HepG2 (cell line): ENCODE measurements around the gene ZDHHC18. TPM values are rescaled to one million over a fixed set of nuclear protein-coding genes. Genes with fewer than 3 reads are reported as not detected.

ENCODE experiments used
- ATAC-seq: fragments of 200-7000 bp; cut with Tn5 transposase; 3 replicates; pipeline ENCODE4 v1.9.1; 2020; ENCODE audit warnings: mild to moderate bottlenecking, moderate library complexity
- BruUV-seq: library from RNA; stranded (reverse); fragments of 400-500 nt; replicated peaks from 2 replicates; lab custom pipeline; 2021; lab: Mats Ljungman, UMichigan
- CTCF ChIA-PET: fragments of 300-600 bp; formaldehyde crosslinking; extraction: SDS; loops from one replicate; lab custom pipeline; 2021; ENCODE audit warnings: low total read pairs, inconsistent platforms, low intra/inter-chr PET ratio; lab: Yijun Ruan, JAX
- POLR2A ChIA-PET: fragments of 350-600 bp; sonication (Branson Sonifier 250); formaldehyde crosslinking; loops from one replicate; lab custom pipeline; 2020; ENCODE audit warnings: antibody characterized with exemption, inconsistent platforms; lab: Yijun Ruan, JAX
- DNase-seq: peaks from one replicate; pipeline ENCODE4 v3.0.0-alpha.2; 2015; ENCODE audit warnings: low spot score
- FAIRE-seq: peaks from 3 replicates; lab custom pipeline; 2011; peaks lifted over from hg19 to GRCh38; lab: Jason Lieb, UNC
- H2AFZ ChIP-seq: one replicate; pipeline ENCODE4 v1.6.1; 2011; ENCODE audit warnings: low read length, inconsistent platforms
- H3K27ac ChIP-seq: fragments of 300-600 bp; 3 replicates; pipeline ENCODE4 v1.8.0; 2011; ENCODE audit warnings: mixed run types, mild to moderate bottlenecking, mixed read lengths, low read length, inconsistent platforms; ENCODE audit not compliant: insufficient read depth; ENCODE audit errors: extremely low read length
- H3K27me3 ChIP-seq, 2 experiments: fragments of 200-600 bp in 1 of 2; 2 replicates in 1 of 2; 3 replicates in 1 of 2; pipeline versions ENCODE4 v1.6.0 to v1.8.0; 2011; ENCODE audit warnings: low read length in 2 of 2, mild to moderate bottlenecking in 2 of 2, moderate library complexity in 2 of 2, inconsistent platforms in 1 of 2; ENCODE audit not compliant: insufficient read depth in 2 of 2, control insufficient read depth in 1 of 2
- H3K36me3 ChIP-seq, 2 experiments: fragments of 200-600 bp in 1 of 2; replicated peaks in 1 of 2; 2 replicates in 1 of 2; 3 replicates in 1 of 2; pipeline versions ENCODE4 v1.5.1 to v1.8.0; 2011; ENCODE audit warnings: low read length in 2 of 2, inconsistent platforms in 1 of 2; ENCODE audit not compliant: insufficient read depth in 2 of 2, control insufficient read depth in 1 of 2
- H3K4me1 ChIP-seq: 2 replicates; pipeline ENCODE4 v1.5.1; 2012; ENCODE audit warnings: low read length, inconsistent platforms; ENCODE audit not compliant: insufficient read depth
- H3K4me2 ChIP-seq: 2 replicates; pipeline ENCODE4 v1.6.0; 2011; ENCODE audit warnings: low read depth, low read length, inconsistent platforms
- H3K4me3 ChIP-seq, 3 experiments: fragments of 200-600 bp in 1 of 3; sonication (generic), shearing (Covaris generic) in 1 of 3; replicated peaks in 1 of 3; 2 replicates each; pipeline ENCODE4 v1.5.1; 2011 to 2016; ENCODE audit warnings: low read length in 3 of 3, inconsistent platforms in 2 of 3, low read depth in 2 of 3, mild to moderate bottlenecking in 2 of 3, control low read depth in 1 of 3, mixed read lengths in 1 of 3; ENCODE audit not compliant: insufficient read depth in 1 of 3
- H3K79me2 ChIP-seq: one replicate; pipeline ENCODE4 v1.6.1; 2011; ENCODE audit warnings: low read length, inconsistent platforms; ENCODE audit not compliant: insufficient read depth
- H3K9ac ChIP-seq: 2 replicates; pipeline ENCODE4 v1.6.0; 2011; ENCODE audit warnings: mild to moderate bottlenecking, low read depth, low read length, inconsistent platforms; ENCODE audit not compliant: insufficient read depth
- H3K9me3 ChIP-seq: 2 replicates; pipeline ENCODE4 v1.5.1; 2012; ENCODE audit warnings: mild to moderate bottlenecking, low read length
- H4K20me1 ChIP-seq: 2 replicates; pipeline ENCODE4 v1.6.0; 2011; ENCODE audit warnings: inconsistent platforms, mild to moderate bottlenecking, low read length, moderate library complexity; ENCODE audit not compliant: insufficient read depth
- ARID2 ChIP-seq: sonication (generic); formaldehyde crosslinking; IDR thresholded peaks from 2 replicates; pipeline ENCODE4 v1.8.1; 2022; ENCODE audit warnings: mild to moderate bottlenecking, missing genetic modification reagents, borderline replicate concordance
- ATF7-NPFF ChIP-seq: sonication (generic); formaldehyde crosslinking; IDR thresholded peaks from 2 replicates; pipeline ENCODE4 v1.8.1; 2023; ENCODE audit warnings: mild to moderate bottlenecking, low read depth, missing genetic modification reagents, moderate library complexity
- HDAC2 ChIP-seq: sonication (generic); formaldehyde crosslinking; IDR thresholded peaks from 2 replicates; pipeline ENCODE4 v1.4.0; 2020; ENCODE audit warnings: missing genetic modification reagents
- HMGA1 ChIP-seq: sonication (generic); formaldehyde crosslinking; conservative IDR thresholded peaks from 2 replicates; pipeline ENCODE4 v1.4.0; 2020; ENCODE audit warnings: missing genetic modification reagents
- ISX ChIP-seq: sonication (generic); formaldehyde crosslinking; conservative IDR thresholded peaks from 2 replicates; pipeline ENCODE4 v1.5.0; 2020; ENCODE audit warnings: missing genetic modification reagents
- POLR2A ChIP-seq, 2 experiments: IDR thresholded peaks; 2 replicates each; pipeline ENCODE4 v1.6.1; 2011; ENCODE audit warnings: low read depth in 2 of 2, low read length in 2 of 2, mild to moderate bottlenecking in 1 of 2, moderate library complexity in 1 of 2; ENCODE audit not compliant: insufficient read depth in 1 of 2
- RBFOX2 ChIP-seq: fragments of 200-400 bp; formaldehyde crosslinking; IDR thresholded peaks from 2 replicates; pipeline ENCODE4 v1.6.1; 2017; ENCODE audit warnings: low read depth, mild to moderate bottlenecking, low read length
- SATB2 ChIP-seq: sonication (generic); formaldehyde crosslinking; IDR thresholded peaks from 2 replicates; pipeline ENCODE4 v1.5.0; 2020; ENCODE audit warnings: missing genetic modification reagents
- SRY ChIP-seq: sonication (generic); formaldehyde crosslinking; IDR thresholded peaks from 2 replicates; pipeline ENCODE4 v1.8.0; 2022; ENCODE audit warnings: mild to moderate bottlenecking, missing genetic modification reagents
- TOPORS ChIP-seq: sonication (generic); formaldehyde crosslinking; IDR thresholded peaks from 2 replicates; pipeline ENCODE4 v1.8.0; 2023; ENCODE audit warnings: mild to moderate bottlenecking, missing genetic modification reagents
- TSC22D2 ChIP-seq: sonication (generic); formaldehyde crosslinking; IDR thresholded peaks from 2 replicates; pipeline ENCODE4 v1.5.1; 2020; ENCODE audit warnings: missing genetic modification reagents, mild to moderate bottlenecking, borderline replicate concordance
- WIZ ChIP-seq: sonication (generic); formaldehyde crosslinking; IDR thresholded peaks from 2 replicates; pipeline ENCODE4 v1.5.1; 2020; ENCODE audit warnings: mild to moderate bottlenecking, missing genetic modification reagents
- ZFY ChIP-seq: sonication (generic); formaldehyde crosslinking; IDR thresholded peaks from 2 replicates; pipeline ENCODE4 v1.4.0; 2020; ENCODE audit warnings: missing genetic modification reagents
- ZNF546 ChIP-seq: sonication (generic); formaldehyde crosslinking; conservative IDR thresholded peaks from 2 replicates; pipeline ENCODE4 v1.8.1; 2023; ENCODE audit warnings: mild to moderate bottlenecking, missing genetic modification reagents
- WGBS: methylation state at CpG from one replicate; pipeline ENCODE4 v1.1.6; 2017; ENCODE audit warnings: low lambda C conversion rate; 5-methylcytosine and 5-hydroxymethylcytosine counted together
- in situ Hi-C: cut with HindIII; loops from 2 replicates; pipeline ENCODE4 v1.10.0; 2017; ENCODE audit warnings: low pct_unique_long_range_greater_than_20kb; ENCODE audit not compliant: extremely low pct_ligation_motif_present
- intact Hi-C: fragments of 100-400 bp; cut with micrococcal nuclease; formaldehyde crosslinking; loops from one replicate; pipeline ENCODE4 v1.10.0; 2022; ENCODE audit not compliant: unreplicated experiment
- polyA plus RNA-seq, 8 experiments: library from polyadenylated mRNA; depleted of rRNA in 3 of 8; stranded (reverse) in 7 of 8; unstranded in 1 of 8; fragments of >200 nt; fragmentation: Illumina TruSeq in 4 of 8; extraction: Trizol in 4 of 8; gene quantifications; 2 replicates each; pipeline versions ENCODE4 v1.2.1 to v1.2.3, GENCODE V29; 2011 to 2016; ENCODE audit warnings: low read depth in 4 of 8, missing spikeins in 1 of 8, mixed read lengths in 1 of 8; ENCODE audit not compliant: insufficient read depth in 1 of 8
- total RNA-seq, 5 experiments: library from RNA; depleted of rRNA; stranded (reverse); fragments of >200 nt; fragmentation: Illumina TruSeq; extraction: Trizol; gene quantifications; 2 replicates each; pipeline ENCODE4 v1.2.3, GENCODE V29; 2016; ENCODE audit warnings: low read depth in 1 of 5
- TF ChIP-seq, protein P1 (sequence below): sonication (generic); formaldehyde crosslinking; IDR thresholded peaks from 2 replicates; pipeline ENCODE4 v1.4.0; 2020; ENCODE audit warnings: mild to moderate bottlenecking, missing genetic modification reagents
- TF ChIP-seq, protein P2 (sequence below): sonication (generic); IDR thresholded peaks from 2 replicates; pipeline ENCODE4 v1.6.1; 2016; ENCODE audit warnings: low read depth, borderline replicate concordance
- TF ChIP-seq, protein P3 (sequence below): sonication (generic); formaldehyde crosslinking; IDR thresholded peaks from 2 replicates; pipeline ENCODE4 v1.5.1; 2020; ENCODE audit warnings: missing genetic modification reagents, mild to moderate bottlenecking, borderline replicate concordance
- TF ChIP-seq, protein P4 (sequence below): sonication (generic); formaldehyde crosslinking; IDR thresholded peaks from 2 replicates; pipeline ENCODE4 v1.8.1; 2023; ENCODE audit warnings: mild to moderate bottlenecking, moderate library complexity, missing genetic modification reagents

Gene ZDHHC18
- total and polyA plus RNA-seq, 2 of the 13 experiments (the other 11 are each of a cell fraction or from before 2014, with no cell fraction given), result 13.2 to 35.3 TPM

DNA sequence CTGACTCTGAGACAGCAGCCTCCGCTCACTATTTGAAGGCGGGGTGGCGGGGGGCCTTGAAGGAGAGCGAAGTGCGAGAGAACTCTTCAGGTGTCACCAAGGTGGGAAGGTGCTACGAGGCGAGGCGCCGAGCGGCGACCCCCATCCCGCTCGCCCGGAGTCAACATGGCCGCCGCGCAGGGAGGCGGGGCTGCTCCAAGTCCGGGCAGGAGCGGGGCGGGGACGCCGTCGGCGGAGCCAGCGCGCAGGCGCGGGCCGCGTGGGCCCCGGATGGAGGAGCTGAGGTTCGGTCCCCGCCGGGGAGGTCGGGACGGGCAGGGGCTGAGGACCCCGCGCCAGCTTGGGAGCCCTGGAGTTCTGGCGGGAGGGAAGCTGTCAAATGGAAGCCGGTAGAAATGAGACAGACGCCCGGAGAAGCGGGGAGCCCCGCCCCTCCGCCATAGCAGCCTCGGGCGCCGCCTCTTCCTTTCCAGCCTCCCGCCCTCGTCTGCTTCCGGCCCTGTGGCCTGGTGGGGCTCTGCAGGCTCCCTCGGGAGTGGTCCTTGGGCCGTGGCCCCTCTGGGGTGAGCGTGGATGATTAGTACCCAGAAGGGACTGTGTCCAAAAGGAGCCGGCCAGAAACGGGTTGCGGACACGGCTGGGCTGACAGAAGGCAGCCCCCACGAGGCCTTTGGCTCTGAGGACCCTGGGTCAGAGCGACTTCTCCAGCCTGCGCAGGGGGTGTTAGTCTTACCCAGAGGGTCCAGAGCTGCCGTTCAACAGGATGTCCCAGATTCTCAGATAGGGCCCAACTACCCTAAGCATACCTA, 38.6 kb upstream of the ZDHHC18 start, which contains the start of gene PIGV:
TSS of gene PIGV (plus strand) at position 245 of the 809 bp plus-strand sequence. CDS start 2,866 bp downstream, outside the sequence.
- no peaks in the 10 kb centered on the region for H4K20me1 ChIP-seq
- TF ChIP-seq ISX (CRISPR knock-in tag) (no peak), HDAC2 (CRISPR knock-in tag) (0 out of 2 replicates have a peak, but pooled peaks have one; percentile 17), HMGA1 (CRISPR knock-in tag) (no peak), WIZ (CRISPR knock-in tag) (0 out of 2 replicates have a peak, but pooled peaks have one; percentile 55), ZNF546 (CRISPR knock-in tag) (peak; percentile 48; the same call in 1 of the 2 replicates), ARID2 (CRISPR knock-in tag) (no peak; the same call in 1 of the 2 replicates), SRY (CRISPR knock-in tag) (peak; percentile 62; the same call in 1 of the 2 replicates), ZFY (CRISPR knock-in tag) (peak; percentile 87), TSC22D2 (CRISPR knock-in tag) (no peak), RBFOX2 (peak; percentile 97), TOPORS (CRISPR knock-in tag) (0 out of 2 replicates have a peak, but pooled peaks have one; percentile 62), POLR2A (IDR thresholded peaks at IDR 0.05; ENCODE audit: insufficient read depth in 1 of 2, low read depth in 2 of 2, low read length in 2 of 2) (peak; percentile 52 to 70; a peak in 3 of 4 replicates), SATB2 (CRISPR knock-in tag) (no peak), ATF7-NPFF (peak; percentile 74)
- TF ChIP-seq, protein P1, sequence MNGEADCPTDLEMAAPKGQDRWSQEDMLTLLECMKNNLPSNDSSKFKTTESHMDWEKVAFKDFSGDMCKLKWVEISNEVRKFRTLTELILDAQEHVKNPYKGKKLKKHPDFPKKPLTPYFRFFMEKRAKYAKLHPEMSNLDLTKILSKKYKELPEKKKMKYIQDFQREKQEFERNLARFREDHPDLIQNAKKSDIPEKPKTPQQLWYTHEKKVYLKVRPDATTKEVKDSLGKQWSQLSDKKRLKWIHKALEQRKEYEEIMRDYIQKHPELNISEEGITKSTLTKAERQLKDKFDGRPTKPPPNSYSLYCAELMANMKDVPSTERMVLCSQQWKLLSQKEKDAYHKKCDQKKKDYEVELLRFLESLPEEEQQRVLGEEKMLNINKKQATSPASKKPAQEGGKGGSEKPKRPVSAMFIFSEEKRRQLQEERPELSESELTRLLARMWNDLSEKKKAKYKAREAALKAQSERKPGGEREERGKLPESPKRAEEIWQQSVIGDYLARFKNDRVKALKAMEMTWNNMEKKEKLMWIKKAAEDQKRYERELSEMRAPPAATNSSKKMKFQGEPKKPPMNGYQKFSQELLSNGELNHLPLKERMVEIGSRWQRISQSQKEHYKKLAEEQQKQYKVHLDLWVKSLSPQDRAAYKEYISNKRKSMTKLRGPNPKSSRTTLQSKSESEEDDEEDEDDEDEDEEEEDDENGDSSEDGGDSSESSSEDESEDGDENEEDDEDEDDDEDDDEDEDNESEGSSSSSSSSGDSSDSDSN (CRISPR knock-in tag), result 0 out of 2 replicates have a peak, but pooled peaks have one; percentile 40
- TF ChIP-seq, protein P2, sequence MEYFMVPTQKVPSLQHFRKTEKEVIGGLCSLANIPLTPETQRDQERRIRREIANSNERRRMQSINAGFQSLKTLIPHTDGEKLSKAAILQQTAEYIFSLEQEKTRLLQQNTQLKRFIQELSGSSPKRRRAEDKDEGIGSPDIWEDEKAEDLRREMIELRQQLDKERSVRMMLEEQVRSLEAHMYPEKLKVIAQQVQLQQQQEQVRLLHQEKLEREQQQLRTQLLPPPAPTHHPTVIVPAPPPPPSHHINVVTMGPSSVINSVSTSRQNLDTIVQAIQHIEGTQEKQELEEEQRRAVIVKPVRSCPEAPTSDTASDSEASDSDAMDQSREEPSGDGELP, result no peak
- TF ChIP-seq, protein P3, sequence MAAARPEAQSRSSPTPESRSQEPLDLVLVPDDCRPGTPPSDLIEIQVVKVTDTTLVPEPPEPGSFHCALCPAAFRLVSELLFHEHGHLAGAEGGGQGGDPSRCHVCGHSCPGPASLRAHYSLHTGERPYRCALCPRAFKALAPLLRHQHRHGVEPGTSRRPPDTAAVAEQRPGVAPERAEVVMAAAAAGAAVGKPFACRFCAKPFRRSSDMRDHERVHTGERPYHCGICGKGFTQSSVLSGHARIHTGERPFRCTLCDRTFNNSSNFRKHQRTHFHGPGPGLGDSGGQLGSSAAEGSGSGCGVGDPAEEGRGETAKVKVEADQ, result peak; percentile 72; the same call in 1 of the 2 replicates
- TF ChIP-seq, protein P4, sequence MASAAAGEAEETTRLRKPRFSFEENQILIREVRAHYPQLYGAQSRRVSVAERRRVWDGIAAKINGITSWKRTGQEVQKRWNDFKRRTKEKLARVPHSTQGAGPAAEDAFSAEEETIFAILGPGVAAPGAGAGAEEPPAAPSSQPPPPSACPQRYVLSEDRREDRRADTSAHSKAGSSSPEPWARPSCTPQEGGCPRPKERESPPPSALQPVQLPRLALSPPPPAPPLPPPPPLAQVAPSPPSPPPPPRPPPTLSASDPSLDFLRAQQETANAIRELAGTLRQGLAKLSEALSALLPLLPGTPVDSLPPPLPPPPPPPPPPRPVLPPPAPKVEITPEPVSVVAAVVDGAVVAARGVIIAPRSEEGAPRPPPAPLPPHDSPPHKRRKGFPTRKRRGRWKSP (CRISPR knock-in tag), result 0 out of 2 replicates have a peak, but pooled peaks have one; percentile 37

More for the DNA sequence above, 38.6 kb upstream of the ZDHHC18 start, which contains the start of gene PIGV:
- FAIRE-seq (no peak), DNase-seq (peak; percentile 64), ATAC-seq (peak; percentile 77)
- Histone ChIP-seq H2AFZ (peak within 1 kb of the TSS; percentile 30), H3K9me3 (no peaks in the 10 kb centered on the region), H3K4me1 (peaks cover 63% of the 10 kb centered on the region), H3K36me3 (no peaks in the 10 kb centered on the region), H3K9ac (peak within 1 kb of the TSS; percentile 98), H3K4me2 (peak within 1 kb of the TSS; percentile 99), H3K27ac (peak within 1 kb of the TSS; percentile 97), H3K79me2 (peaks cover 6% of the 10 kb centered on the region), H3K27me3 (no peaks in the 10 kb centered on the region; a peak in 1 of 5 replicates), H3K4me3 (peak within 1 kb of the TSS; percentile 78 to 89 (median 87))
- POLR2A ChIA-PET, result interaction anchor here (0.7 to 7.0 kb wide), 16 partner anchors 16 to 287 kb away, joined by 3 to 127 read pairs (median 5); partner anchors contain the start of genes ARID1A, NR0B2 and ZDHHC18
- intact Hi-C loops (loop anchor here (5.0 kb wide), 2 partner anchors 91 to 111 kb away; partner anchors contain the start of gene ARID1A), in situ Hi-C loops (loop anchor here (5.0 kb wide), 2 partner anchors 96 to 186 kb away; no protein-coding TSS in a partner anchor)
- CTCF ChIA-PET, result interaction anchor here (0.7 to 3.2 kb wide), 5 partner anchors 13 to 186 kb away, joined by 3 to 44 read pairs (median 6); no protein-coding TSS in a partner anchor
- no TSS peak for BruUV-seq
- WGBS, result 10% methylated on average over 2 of the region's 63 CpGs
